ENCODE results near the gene ANKRD40CL.

The ANKRD40CL gene

DNA sequence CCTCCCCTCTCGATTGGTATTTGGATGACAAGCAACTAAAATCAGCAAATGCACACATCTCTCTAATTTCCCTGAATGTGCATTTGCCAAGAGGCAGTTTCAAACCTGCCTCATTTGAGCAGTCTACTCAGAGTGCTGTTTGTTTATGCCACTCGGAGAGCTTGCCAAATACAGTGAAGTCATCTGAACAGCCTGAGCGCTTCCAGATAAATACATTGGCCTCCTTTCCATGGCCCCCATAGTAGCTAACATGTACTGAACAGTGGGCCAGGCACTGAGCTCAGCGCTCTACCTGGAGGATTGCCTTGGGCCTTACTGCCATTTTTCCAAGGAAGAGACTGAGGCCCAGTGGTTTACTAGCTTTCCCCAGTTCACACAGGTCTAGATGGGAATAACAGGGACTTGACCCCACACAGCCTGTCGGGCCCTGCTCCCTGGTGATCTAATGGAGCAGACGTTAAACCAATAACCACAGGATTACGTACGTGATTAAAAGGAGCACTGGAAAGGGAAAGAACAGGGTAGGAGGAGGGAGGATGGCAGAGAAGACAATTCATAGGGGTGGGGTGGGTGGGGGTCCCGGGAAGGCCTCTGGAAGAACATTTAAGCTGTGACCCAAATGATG is 18.7 kb upstream of the ANKRD40CL start:
- DNase-seq = no peak

DNA sequence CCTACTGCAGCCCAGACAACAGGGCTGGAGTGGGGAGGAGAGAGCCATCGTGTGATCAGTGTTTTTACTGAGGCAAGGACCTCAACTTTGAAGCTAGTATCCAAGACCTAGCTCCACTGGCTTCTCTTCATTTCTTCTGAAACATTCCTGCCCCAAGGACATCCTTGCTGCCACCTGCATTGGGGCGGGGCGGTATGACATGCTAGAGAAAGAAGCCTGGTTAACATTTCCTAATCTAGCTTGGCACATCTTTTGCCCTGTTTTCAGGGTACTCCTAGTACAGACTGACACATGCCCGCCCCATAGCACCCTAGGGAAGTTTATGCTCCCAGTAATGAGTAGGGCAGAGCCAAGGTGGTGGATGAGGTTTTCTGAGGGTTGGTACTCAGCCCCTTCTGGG is 17.8 kb upstream of the ANKRD40CL start:
- no peak for DNase-seq

DNA sequence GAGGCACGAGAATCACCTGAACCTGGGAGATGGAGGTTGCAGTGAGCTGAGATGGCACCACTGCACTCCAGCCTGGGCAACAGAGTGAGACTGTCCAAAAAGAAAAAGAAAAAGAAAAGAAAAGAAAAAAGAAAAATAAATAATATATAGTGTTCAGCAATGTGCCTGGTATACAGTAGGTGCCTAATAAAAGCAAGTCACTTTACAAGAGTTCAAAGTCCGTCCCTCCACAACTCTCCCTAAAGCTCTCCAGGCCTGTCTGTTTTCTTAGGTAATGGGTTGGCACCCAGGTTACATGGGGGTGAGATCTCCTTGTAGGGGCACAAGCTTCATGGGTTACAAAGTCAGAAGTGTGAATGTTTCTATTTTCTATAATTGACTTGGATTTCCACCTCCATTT is 16.6 kb upstream of the ANKRD40CL start:
- no peak for DNase-seq

DNA sequence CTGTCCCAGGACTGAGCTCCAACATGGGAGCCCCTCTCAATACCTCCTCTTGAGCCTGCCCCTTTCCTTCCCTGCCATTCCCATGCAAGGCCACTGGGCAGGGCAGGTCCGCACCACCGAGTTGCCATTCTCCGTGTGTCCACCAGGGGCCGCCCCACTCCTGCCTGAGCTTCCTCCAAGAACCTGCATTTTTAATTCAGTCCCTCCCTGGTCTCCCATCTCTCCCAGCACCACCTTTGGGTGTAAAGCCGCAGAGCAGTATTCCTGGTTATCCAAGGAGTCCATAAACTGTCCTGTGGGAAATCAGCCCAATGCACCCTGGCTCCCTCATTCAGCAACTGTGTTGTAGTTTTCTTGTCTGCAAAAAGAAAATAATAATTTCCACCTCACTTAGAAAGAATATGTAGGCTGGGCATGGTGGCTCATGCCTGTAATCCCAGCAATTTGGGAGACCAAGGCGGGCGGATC is 15.9 kb upstream of the ANKRD40CL start:
- DNase-seq = peak; percentile 78

DNA sequence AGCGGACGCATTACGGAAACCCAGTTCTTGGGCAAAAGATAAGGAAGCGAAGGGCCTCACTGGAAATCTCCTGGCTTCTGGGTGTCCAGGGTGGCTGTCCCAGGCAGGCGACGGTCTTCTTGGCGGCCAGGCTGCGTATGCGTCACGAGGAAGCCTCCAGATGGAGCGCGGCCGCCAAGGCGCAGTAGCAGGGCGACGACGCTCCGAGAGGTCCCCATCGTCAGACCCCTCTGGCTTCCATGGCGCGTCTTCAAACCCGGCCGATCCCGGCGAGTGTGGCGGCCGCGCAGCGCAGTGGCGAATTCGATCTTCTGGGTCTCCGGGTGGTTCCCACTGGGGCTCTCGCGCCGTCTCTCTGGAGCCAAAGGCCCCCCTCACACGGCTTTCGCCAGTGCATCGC is 13.8 kb upstream of the ANKRD40CL start:
- DNase-seq = no peak

DNA sequence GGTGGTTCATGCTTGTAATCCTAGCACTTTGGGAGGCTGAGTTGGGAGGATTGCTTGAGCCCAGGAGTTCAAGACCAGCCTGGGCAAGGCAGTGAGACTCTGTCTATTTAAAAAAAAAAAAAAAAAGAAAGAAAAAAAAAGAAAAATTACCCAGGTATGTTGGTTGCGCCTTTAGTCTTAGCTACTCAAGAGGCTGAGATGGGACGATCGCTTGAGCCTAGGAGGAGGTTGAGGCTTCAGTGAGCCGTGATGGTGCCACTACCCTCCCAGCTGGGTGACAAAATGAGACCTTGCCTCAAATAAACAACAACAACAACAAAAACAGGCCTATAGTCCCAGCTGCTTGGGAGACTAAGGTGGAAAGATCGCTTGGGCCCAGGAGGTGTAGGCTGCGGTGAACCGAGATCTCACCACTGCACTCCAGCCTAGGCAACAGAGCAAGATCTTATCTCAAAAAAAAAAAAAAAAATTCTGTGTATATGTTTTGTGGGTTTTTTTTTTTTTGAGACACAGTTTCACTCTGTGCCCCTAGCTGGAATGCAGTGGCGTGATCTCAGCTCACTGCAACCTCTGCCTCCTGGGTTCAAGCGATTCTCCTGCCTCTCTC is 12.5 kb upstream of the ANKRD40CL start:
- DNase-seq = no peak

DNA sequence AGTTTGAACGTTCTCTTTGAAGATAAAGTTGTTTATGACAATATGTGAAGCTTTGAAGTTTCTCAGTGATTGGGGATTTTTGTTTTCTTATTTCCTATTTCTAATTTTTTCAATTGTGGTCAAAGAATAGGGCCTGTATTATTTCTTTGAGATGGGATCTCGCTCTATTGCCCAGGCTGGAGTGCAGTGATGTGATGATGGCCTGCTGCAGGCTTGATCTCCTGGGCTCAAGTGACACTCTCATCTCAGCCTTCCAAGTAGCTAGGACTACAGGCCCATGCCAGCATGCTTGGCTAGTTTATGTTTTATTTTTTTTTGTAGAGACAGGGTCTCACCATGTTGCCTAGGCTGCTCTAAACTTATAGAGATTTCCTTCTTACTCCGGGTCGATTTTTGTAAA is 11.7 kb upstream of the ANKRD40CL start:
- no peak for DNase-seq

DNA sequence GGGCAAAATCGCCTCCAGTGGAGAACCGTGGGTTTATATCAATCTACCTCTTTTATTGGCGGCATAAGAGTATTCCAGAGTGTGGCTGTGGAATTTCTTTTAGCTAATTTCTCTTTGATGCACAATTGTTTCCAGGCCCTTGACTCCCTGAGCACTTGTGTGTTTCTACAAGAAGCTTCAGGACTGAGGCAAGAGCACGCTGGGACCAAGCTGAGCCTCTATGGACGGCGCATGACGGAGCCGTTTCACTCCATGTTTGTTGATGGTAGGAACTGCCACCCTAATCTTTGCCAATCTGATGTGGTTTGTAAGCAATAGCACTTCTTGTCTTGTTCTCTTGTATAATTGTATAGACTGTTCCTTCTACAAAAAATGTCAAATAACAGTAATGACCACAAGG is 11.2 kb upstream of the ANKRD40CL start:
- no peak for DNase-seq

DNA sequence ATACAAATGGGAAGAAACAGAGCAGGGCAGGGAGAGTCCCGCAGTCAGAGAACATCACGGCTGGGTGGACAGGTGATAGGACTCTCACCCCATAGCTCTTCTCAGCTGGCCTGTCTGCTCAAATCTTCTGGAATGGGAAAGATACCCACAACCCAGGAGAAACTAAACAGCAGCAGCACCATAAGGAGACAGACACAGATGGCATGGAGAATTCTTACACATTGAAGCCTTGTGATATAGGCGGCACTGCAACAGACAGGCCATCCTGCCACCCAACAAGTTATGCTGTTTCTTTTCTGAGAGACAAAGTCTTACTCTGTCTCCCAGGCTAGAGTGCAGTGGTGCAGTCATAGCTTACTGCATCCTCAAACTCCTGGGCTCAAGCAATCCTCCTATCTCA is 8.6 kb upstream of the ANKRD40CL start:
- DNase-seq = no peak

DNA sequence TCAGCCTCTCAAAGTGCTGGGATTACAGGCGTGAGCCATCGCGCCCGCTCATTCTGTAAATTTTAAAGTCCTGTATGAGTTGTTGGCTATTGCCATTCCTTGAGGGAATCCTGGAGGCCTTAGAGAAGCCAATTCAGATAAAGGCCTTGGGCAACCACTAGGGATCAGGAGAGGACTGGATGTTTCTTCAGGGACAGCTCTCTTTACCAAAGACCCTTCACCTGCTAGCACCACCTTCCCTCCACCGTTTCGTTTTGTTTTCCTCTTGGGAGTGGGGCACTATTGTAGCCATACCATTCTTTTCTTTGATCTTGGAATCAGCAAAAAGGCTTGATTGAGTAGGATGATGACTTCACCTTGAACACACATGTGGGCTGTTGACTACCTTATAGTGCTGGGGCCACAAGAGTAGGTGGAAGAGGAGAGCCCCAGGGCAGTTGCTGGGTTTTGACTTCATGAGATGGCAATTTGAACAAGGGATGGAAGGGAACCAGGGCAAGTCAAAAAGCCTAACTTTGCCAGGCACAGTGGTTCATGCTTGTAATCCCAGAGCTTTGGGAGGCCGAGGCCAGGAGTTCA is 7.0 kb upstream of the ANKRD40CL start:
- DNase-seq = no peak

DNA sequence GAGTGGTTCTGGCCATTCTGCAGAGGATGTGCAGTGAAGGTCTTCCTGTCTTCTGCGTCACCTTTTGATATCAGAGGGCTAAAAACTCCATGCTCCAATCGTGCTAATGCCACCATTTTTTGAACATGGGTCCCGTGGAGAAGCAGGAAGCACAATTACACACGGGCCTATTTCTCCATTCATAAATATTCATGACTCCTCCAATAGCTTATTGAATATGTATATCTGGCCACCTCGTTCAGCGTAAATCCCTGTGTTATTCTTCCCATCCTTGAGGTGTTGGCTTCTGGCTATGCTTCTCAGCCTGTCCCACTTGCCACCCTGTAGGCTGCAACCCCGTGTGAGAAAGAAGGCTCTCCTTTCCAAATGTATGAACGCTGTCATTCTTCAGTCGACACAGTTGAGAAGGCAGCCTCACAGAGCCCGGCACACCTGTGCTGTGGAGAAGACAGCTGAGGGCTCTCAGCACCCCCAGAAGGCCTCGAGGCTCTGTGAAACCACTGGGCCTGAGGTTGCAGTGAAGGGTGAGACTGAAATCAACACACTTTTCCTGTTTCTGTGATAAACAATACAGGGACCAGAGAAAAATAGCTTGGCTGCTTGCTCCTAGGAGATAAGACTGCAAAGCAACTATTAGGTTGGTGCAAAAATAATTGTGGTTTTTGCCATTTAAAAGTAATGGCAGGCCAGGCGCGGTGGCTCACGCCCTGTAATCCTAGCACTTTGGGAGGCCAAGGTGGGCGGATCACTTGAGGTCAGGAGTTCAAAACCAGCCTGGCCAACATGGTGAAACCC is 4.9 kb upstream of the ANKRD40CL start:
- DNase-seq = no peak

DNA sequence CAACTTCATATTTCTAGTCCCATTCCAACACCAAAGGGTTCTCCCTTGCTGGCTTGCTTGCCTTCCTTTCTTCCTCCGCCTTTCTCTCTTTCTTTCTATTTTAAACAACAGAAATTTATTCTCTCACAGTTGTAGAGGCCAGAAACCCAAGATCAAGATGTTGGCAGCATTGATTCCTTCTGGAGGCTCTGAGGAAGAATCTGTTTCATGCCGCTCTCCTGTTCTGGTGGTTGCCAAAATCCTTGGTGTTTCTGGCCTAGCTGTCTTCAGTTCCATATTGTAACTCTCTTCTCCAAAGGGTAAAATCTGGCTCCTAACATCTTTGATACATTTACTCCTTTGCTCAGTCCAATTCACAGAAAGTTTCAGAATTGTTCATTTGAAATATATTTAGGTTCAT is 3.0 kb upstream of the ANKRD40CL start:
- DNase-seq = no peak

DNA sequence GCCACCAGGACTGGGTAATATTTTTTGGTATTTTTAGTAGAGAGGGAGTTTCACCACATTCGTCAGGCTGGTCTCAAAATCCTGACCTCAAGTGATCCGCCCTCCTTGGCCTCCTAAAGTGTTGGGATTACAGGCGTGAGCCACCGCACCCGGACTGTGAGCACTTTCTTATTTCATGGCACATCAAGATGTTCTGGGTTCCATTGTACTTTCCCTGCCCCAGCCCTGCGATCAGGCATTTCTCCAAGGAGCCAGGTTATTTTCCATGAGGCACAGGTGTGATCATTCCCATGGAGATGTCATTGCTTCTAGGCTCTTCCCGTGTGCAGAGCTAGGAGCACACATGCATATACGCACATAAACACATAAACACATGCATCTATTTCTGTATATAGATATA is 2.6 kb upstream of the ANKRD40CL start:
- DNase-seq = no peak

DNA sequence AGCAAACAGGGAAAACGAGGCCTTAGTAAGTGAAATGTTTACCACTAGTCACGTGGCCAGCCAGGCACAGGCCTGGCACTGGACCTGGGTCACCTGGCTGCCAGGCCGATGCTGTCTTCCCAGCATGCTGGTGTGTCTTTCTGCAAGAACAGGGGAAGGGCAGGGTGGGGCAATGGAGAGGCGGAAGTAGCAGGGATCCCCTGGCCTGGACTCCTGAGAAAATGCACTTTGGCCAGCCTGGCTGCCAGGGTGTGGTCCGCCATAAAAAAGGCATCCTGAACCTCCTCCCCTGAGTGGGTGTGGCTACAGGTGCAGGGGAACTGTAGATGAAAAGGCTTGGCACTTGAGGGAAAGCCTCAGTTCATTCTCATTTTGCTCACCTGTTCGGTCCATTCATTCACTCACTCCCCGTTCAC is 1.0 kb upstream of the ANKRD40CL start:
- no peak for DNase-seq

DNA sequence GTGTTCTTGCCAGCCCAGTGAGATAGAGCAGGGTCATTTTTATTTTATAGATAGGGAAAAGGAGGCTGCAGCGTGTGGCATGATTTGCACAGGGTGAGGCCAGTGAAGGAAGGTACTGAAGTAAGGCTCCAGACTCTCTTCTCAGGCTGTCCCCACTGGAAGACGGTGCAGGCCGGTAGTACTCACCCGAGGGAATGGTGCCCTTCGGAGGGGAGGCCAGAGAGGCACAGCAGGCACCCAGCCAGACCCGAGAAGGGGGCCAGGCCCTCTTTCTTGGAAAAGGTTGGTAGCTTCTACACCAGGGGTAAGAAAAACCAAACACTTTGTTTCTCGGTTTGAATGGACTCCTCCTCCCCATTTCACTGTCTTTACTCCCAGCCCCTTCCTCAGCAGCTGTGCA is 288 bp downstream of the ANKRD40CL start:
- no peak for DNase-seq

DNA sequence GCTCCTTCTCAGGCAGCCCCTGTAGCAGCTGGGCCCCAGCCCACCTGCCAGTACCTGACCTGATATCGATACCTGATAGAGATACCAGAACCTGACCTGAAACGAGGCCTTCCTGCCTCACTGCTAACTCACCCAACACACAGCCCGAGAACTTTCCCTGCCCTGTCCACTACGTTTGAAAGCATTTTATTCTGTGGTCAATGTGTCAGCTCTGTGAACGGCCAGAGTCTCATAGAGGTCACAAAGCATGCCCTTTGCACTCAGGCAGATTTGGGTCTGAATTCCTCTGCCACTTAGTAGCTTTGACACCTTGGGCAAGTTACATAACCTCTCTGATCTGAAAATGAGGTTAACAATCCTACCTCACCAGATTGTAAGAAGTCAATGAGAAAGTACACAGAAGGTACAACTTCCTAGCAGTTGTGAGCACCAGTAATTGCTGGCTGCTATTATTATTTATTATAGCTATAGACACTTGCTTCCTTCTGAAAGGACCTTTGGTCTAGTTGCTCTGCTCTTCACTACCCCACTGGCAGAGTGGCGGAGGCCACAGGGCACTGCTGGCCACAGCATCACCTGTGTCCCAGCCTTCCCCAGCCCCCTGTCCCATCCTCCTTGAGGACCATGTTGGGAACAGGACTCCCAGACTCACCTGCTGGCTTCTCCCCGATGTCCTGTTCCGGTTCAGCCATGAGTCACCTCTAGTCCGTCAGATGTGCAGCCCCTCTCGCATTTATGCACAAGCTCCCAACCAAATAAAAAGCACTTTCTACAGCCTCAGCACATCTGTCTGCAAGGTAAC is 895 bp downstream of the ANKRD40CL start:
- DNase-seq = no peak

DNA sequence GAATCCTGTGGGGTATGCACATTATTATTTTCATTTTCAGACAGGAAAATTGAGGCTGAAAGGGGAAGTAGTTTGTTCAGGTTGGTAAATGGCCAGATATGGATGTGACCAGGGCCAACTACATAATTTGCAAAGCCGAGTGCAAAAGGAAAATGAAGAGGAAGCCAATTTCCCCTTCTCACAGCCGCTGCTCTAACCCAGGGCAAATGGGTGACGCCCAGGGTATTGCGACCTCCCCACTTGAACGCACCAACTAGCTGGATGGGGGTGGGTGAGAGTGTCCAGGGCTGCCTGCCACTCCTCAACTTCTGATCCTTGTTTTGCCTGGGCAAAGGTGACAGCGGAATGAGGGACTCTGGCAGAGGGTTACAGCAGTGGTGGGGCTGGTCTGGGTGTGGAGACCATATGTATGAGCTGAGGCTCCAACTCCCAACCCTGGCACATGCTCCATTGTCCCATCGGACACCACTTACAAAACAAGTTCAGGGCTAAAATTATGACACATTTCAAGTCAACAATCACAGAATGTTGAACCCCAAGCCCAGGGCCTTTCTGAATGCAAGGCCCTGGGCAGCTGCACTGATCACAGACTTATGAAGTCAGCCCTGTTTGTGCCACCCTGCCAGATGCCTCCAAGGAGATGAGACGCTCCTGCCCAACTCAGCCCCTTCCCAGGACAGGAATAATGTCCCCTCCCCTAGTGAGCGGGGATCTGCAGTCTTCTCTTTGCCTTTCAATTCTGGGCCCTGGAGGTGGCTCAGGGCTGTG is 1.7 kb downstream of the ANKRD40CL start:
- DNase-seq = no peak

DNA sequence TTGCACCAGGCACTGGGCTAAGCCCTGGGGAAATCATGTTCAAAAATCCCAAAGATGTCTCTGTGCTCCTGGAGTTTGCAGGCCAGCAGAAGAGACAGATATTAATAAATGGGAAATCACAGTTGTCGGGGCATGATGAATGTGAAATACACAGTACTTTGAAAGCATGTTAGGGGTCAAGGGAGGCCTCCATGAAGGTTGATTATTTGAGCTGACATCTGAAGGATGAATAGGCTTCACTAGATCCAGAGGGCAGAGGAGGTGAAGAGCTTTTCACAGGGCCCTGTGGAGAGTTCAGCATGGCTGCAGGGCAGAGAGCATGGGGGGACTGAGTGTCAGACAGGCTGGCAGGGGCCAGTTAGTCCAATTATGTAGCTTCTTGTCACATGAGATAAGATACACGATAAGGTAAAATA is 2.6 kb downstream of the ANKRD40CL start:
- DNase-seq = no peak

DNA sequence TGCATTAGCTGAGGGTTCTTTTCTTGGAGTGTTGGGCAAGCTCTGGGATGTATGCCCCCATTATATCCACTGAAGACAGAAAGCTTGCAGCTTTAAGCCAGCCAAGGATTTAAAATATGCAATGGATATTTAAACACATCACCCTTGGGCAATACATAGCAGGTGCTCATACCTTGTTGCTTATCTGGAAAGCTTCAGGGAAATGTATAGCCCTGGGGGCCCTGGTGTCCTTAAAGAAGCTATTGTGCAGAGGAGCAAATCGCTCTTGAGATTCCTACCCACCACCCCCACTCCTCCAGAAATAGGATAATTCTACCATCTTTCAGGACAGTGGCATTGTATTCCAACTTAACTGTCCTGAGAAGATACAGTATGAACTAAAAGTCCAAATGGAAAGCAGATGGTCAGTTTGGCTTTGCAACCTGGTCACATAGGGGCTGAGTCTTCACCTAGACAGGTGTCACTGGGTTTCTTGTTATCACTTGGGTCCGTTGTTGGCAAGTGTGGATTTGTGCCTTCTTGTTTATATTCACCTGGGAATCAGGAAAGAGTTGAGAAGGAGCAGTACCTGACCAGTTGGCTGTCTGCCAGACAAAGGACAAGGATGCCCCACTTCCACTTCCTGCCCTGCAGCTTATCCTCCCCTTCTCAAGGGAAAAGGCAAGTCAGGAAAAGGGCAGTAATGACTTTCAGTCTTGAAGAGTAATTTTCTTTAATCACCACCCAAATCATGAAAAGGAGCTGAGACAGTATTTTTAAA is 3.4 kb downstream of the ANKRD40CL start:
- no peak for DNase-seq

DNA sequence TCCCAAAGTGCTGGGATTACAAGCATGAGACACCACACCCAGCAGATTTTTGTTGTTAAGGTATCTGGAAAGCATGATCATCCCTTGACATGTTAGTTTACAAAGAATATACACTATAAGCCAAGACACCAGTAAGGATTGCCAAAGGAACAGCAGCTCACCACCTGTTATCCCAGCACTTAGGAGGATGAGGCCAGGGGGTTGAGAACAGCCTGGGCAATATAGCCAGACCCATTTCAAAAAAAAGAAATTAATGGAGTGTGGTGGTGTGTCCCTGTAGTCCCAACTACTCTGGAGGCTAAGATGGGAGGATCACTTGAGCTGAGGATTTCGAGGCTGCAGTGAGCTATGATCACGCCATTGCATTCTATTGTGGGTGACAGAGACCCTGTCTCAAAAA is 5.1 kb downstream of the ANKRD40CL start:
- no peak for DNase-seq

DNA sequence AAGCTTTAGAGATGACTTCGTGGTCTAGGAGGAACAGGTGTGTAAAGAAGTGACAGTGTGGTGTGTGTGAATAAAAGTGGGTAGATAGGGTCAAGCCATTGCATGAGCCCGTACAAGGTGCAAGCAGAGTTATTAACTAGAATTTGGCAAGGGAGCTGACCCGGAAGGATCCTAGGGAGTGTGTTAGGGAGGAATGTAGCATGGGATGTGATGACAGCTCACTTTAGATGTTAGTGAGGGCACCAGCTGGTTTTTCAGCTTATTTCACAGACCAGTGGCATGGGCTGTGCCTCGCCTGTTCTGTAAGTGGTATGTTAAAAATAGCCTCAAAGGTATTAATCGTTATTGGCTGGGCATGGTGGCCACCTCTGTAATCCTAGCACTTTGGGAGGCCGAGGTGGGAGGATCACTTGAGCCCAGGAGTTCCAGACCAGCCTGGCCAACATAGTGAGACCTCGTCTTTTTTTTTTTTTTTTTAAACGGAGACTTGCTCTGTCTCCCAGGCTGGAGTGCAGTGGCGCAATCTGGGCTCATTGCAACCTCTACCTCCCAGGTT is 8.3 kb downstream of the ANKRD40CL start:
- no peak for DNase-seq
